Stimulated activated CD8-positive, alpha-beta memory T cell treated with anti-CD3 and anti-CD28 coated beads, Interleukin-4, amount 100 ng/mL, for 1 hour (primary cell): ENCODE measurements around the gene XIRP1.

ENCODE experiments used
- DNase-seq, 2 donors: peaks; one replicate each; pipeline ENCODE4 v3.0.0-alpha.2; 2020; ENCODE audit warnings: low read depth in 2 of 2, low spot score in 1 of 2

Gene XIRP1

GRCh38 chr3:39210078-39210477, 17.7 kb upstream of the XIRP1 start:
- no peak for DNase-seq

GRCh38 chr3:39209329-39209970, 17.1 kb upstream of the XIRP1 start:
- no peak for DNase-seq

- DNase-seq = no peak
Observed at GRCh38 chr3:39208463-39209055, 16.2 kb upstream of the XIRP1 start.

- DNase-seq = no peak
Observed at GRCh38 chr3:39207361-39208186, 15.2 kb upstream of the XIRP1 start.

GRCh38 chr3:39205919-39206516, 13.6 kb upstream of the XIRP1 start:
- DNase-seq = no peak

- DNase-seq = no peak
Observed at GRCh38 chr3:39205131-39205530, 12.7 kb upstream of the XIRP1 start.

GRCh38 chr3:39203860-39204259, 11.5 kb upstream of the XIRP1 start:
- no peak for DNase-seq

GRCh38 chr3:39203402-39203801, 11.0 kb upstream of the XIRP1 start:
- no peak for DNase-seq

- DNase-seq = no peak
Observed at GRCh38 chr3:39202094-39202493, 9.7 kb upstream of the XIRP1 start.

GRCh38 chr3:39196671-39197356, 4.4 kb upstream of the XIRP1 start:
- DNase-seq = no peak

GRCh38 chr3:39196034-39196433, 3.6 kb upstream of the XIRP1 start:
- no peak for DNase-seq

GRCh38 chr3:39193391-39193790, 996 bp upstream of the XIRP1 start:
- DNase-seq = no peak

- no peak for DNase-seq
Observed at GRCh38 chr3:39191773-39192172, 622 bp downstream of the XIRP1 start.

- no peak for DNase-seq
Observed at GRCh38 chr3:39191111-39191510, 1.3 kb downstream of the XIRP1 start.

GRCh38 chr3:39190281-39191025, 1.9 kb downstream of the XIRP1 start:
- DNase-seq = no peak

- peak in 1 of 2 donors; percentile 28 for DNase-seq
Observed at GRCh38 chr3:39189959-39190269, 2.5 kb downstream of the XIRP1 start.

- DNase-seq = no peak
Observed at GRCh38 chr3:39189150-39189958, 3.0 kb downstream of the XIRP1 start.

GRCh38 chr3:39188271-39189149, 3.9 kb downstream of the XIRP1 start:
- DNase-seq = no peak
